SK-N-MC (cell line): ENCODE data around the gene PLA2G6.

Experiments used
- EZH2 ChIP-seq: fragments of 200-600 bp; sonication (generic); IDR thresholded peaks from one replicate; pipeline ENCODE4 v1.6.1; 2017; ENCODE audit warnings: antibody characterized with exemption
- FOXP2 ChIP-seq: optimal IDR thresholded peaks from 2 replicates; pipeline ENCODE3; 2011; ENCODE audit warnings: mild to moderate bottlenecking, moderate library complexity; ENCODE audit not compliant: insufficient read depth; ENCODE audit errors: extremely low read length, control extremely low read depth
- POLR2AphosphoS5 ChIP-seq: IDR thresholded peaks from 2 replicates; pipeline ENCODE4 v1.6.1; 2012; ENCODE audit warnings: mild to moderate bottlenecking, low read depth, low read length, borderline replicate concordance

GRCh38 chr22:38122616-38123015, 59.0 kb downstream of the PLA2G6 start:
- no peak for TF ChIP-seq POLR2AphosphoS5
- TF ChIP-seq EZH2: no peak
- TF ChIP-seq FOXP2: no peak
